Measurements from ENCODE around the gene LRRK1.

GRCh38 chr15:101013201-101013550 lies 94.0 kb downstream of the LRRK1 start:
- TF ChIP-seq, protein P1, sequence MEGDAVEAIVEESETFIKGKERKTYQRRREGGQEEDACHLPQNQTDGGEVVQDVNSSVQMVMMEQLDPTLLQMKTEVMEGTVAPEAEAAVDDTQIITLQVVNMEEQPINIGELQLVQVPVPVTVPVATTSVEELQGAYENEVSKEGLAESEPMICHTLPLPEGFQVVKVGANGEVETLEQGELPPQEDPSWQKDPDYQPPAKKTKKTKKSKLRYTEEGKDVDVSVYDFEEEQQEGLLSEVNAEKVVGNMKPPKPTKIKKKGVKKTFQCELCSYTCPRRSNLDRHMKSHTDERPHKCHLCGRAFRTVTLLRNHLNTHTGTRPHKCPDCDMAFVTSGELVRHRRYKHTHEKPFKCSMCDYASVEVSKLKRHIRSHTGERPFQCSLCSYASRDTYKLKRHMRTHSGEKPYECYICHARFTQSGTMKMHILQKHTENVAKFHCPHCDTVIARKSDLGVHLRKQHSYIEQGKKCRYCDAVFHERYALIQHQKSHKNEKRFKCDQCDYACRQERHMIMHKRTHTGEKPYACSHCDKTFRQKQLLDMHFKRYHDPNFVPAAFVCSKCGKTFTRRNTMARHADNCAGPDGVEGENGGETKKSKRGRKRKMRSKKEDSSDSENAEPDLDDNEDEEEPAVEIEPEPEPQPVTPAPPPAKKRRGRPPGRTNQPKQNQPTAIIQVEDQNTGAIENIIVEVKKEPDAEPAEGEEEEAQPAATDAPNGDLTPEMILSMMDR (IDR thresholded peaks at IDR 0.05), result no peak
- no peak for TF ChIP-seq POLR2A (IDR thresholded peaks at IDR 0.05)
